Activated naive CD8-positive, alpha-beta T cell treated with anti-CD3 and anti-CD28 coated beads for 36 hours (primary cell): ENCODE results near the gene KLHDC8B. TPM values are rescaled to one million over a fixed set of nuclear protein-coding genes. Genes with fewer than 3 reads are reported as not detected.

Experiments
- DNase-seq: peaks from one replicate; pipeline ENCODE4 v3.0.0; 2021
- H3K27ac Mint-ChIP-seq: one replicate; pipeline ENCODE4 v1.8.0; 2022; ENCODE audit warnings: mild to moderate bottlenecking, moderate library complexity, mixed read lengths
- H3K27me3 Mint-ChIP-seq: one replicate; pipeline ENCODE4 v1.8.0; 2022; ENCODE audit warnings: mild to moderate bottlenecking, mixed read lengths
- H3K36me3 Mint-ChIP-seq: one replicate; pipeline ENCODE4 v1.8.0; 2021; ENCODE audit warnings: mild to moderate bottlenecking, mixed read lengths
- H3K4me1 Mint-ChIP-seq: one replicate; pipeline ENCODE4 v1.8.0; 2021; ENCODE audit warnings: mixed read lengths
- H3K4me3 Mint-ChIP-seq: one replicate; pipeline ENCODE4 v1.8.0; 2022; ENCODE audit warnings: mild to moderate bottlenecking, moderate library complexity, mixed read lengths
- H3K9me3 Mint-ChIP-seq: one replicate; pipeline ENCODE4 v1.8.0; 2022; ENCODE audit warnings: mixed read lengths
- total RNA-seq, 2 experiments: library from RNA; stranded (reverse); gene quantifications; one replicate each; pipeline ENCODE4 v1.2.3, GENCODE V29; 2021

KLHDC8B gene
- total RNA-seq, 2 experiments from 2014 or later: 3.4 TPM

DNA sequence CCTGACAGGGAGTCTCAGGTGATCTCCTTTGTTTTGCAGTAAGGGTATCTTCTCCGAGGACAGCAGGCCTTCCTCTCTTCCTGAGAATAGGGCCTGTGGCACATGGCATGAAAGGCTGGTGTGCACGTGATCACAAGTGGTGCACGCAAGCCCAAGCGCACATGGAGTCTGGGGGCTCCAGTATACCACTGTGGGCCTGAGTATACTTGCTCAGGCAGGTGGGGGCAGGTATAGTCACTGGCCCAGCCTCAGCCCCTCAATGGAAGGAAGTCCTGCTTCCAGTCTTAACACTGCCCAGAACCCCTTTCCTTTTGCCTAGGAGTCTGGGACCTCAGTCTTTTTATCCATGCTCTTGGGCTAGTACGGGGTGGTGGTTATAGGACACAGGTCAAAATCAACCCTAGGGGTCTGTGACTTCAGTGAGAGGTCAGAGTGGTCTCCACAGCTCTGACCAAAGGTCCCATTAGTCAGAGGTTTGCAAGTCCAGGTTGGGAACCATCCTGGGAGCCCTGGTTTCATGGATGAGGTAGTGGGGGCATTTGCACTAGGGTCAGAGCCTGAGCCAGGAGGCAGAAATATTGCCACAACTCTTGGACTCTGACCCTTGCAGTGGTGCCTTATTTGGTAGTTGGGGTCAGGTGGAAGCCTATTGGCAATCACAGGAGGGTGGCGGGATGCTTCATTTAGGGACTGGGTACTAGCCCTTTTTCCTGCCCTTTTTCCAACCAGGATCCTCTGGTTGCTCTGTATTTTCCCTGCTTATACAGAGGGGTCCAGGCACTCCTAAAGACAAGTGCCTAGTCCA, 4.4 kb upstream of the KLHDC8B start:
- no peak for DNase-seq
- peaks cover 35% of the 10 kb centered on the region for H3K4me1 Mint-ChIP-seq
- H3K9me3 Mint-ChIP-seq: no peaks in the 10 kb centered on the region
- H3K36me3 Mint-ChIP-seq: peaks cover 27% of the 10 kb centered on the region
- no peaks in the 10 kb centered on the region for H3K27me3 Mint-ChIP-seq
- peak overlapping the region; percentile 85 for H3K4me3 Mint-ChIP-seq
- peak overlapping the region; percentile 88 for H3K27ac Mint-ChIP-seq

DNA sequence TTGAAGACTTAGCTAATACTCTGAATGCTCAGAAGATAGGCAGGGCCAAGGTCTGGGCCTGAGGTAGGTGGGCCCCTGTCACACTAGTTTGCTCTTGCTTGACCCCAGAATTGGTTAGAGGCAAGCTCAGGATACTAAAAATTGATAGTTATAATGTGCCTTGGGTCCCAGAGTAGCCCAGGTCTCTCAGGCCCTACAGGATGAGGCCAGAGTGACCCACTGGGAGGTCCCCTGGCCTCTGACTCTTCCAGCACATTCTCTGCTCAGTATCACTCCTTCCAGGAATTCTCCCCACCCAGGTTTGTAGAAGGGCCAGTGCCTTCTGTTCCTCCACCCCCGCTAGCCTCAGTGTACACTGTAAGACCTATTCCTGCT, 667 bp upstream of the KLHDC8B start:
- Mint-ChIP-seq H3K4me1 (peaks cover 26% of the 10 kb centered on the region), H3K27ac (peak overlapping the region; percentile 54), H3K9me3 (no peaks in the 10 kb centered on the region), H3K27me3 (no peaks in the 10 kb centered on the region), H3K4me3 (peak overlapping the region; percentile 81), H3K36me3 (peaks cover 2% of the 10 kb centered on the region)
- DNase-seq: no peak

DNA sequence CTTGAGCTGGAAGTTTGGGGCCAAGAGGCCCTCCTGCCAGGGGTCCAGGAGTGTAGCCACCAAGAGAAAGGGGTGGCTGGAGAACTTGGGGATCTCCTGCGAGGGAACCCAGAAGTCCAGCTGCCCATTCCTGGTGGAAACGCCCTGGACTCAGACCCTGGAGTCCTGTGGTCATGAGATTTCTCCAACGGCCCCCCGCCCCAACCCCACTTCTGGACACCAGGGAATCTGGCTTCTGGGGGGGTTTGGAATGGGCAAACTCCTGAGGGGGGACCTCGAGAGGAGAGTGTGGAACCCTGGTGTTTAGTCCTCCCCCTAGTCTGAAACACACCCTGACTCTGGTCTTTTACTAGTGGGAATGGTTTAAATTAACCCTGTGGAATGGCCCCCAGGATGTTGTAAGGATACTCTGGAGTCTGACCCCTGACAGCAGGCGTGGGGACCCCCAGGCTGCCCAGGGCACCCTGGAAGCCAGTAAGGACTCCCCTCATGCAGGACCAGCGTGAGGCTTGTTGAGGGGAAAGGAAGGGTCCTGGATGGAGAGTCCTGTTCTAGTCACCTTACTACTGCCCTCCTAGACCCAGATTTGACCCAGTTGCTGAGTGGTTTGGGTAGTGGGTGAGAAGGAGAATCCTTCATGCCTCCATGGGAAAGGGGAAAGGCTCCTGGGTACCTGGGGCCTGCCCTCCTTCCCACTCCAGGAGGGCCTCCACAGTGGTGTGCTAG, 540 bp downstream of the KLHDC8B start:
- Mint-ChIP-seq H3K9me3 (no peaks in the 10 kb centered on the region), H3K4me1 (peaks cover 19% of the 10 kb centered on the region), H3K27me3 (no peaks in the 10 kb centered on the region), H3K36me3 (no peaks in the 10 kb centered on the region), H3K4me3 (no peak overlapping the region), H3K27ac (no peak overlapping the region)
- no peak for DNase-seq

DNA sequence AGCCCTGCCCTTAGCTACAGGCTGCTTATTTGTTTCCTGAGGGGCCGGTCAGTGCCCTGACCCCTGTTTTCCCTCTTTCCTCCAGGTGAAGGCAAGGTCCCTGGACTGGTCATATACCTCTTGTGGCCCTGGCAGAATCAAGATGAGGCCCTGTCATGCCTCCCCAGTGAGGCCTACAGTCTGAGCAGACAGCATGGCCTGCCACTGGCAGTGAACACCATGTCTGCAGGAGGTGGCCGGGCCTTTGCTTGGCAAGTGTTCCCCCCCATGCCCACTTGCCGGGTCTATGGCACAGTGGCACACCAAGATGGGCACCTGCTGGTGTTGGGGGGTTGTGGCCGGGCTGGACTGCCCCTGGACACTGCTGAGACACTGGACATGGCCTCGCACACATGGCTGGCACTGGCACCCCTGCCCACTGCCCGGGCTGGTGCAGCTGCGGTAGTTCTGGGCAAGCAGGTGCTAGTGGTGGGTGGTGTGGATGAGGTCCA, 1.2 kb downstream of the KLHDC8B start:
- H3K36me3 Mint-ChIP-seq: no peaks in the 10 kb centered on the region
- DNase-seq: no peak
- no peaks in the 10 kb centered on the region for H3K27me3 Mint-ChIP-seq
- H3K9me3 Mint-ChIP-seq: no peaks in the 10 kb centered on the region
- no peak overlapping the region for H3K4me3 Mint-ChIP-seq
- no peak overlapping the region for H3K27ac Mint-ChIP-seq
- peaks cover 18% of the 10 kb centered on the region for H3K4me1 Mint-ChIP-seq

DNA sequence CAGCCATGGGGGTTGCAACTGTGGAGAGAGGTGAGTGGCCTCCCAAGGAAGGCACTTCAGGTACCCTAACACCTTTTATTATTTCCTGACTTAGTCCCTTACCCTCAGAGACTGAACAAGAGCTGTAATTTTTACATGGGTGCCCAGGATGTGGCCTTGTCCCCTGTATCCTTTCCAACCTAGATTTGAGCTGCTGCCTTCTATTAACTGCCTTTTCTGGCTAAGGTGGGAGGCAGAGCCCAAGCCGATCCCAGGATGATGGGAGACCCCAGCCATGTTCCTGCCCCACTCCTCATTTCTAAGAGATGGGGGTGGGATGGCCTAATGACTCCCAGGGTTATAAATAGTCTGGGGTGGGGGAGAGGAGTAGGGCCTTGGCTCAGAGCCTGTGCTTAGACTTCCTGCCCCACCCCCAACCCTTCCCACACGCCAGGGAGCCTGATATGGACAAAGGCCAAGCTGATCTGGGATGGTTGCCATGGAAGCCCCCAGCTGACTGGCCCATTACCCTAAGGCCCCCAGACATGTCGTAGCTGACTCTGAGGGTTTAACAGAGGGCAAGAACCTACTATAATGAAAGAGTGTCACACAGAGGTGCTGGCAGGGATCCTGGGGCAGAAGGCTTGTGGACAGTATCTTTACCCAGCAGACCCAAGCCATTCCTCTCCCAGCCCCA, 1.9 kb downstream of the KLHDC8B start:
- no peaks in the 10 kb centered on the region for H3K36me3 Mint-ChIP-seq
- H3K27ac Mint-ChIP-seq: no peak overlapping the region
- H3K4me1 Mint-ChIP-seq: peaks cover 18% of the 10 kb centered on the region
- H3K4me3 Mint-ChIP-seq: no peak overlapping the region
- no peaks in the 10 kb centered on the region for H3K9me3 Mint-ChIP-seq
- DNase-seq: no peak
- H3K27me3 Mint-ChIP-seq: no peaks in the 10 kb centered on the region

DNA sequence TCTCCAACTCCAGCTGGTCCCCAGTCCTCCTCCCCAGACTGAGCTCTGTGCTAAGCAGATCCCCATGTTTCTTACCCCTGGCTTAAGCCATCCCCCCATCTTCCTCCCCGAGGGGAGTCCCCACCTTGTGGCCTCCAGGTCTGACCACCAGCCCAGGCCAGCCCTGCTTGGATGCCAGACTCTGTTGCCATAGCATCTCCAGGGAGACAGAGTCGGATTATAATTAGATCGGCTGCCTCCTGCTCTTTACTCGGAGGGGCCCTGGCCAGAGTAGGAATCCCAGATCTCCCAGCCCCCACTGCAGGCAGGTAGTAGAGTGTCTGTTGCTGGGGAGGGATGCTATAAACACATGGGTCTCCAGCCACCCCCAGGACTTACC, 2.4 kb downstream of the KLHDC8B start:
- Mint-ChIP-seq H3K4me1 (peaks cover 18% of the 10 kb centered on the region), H3K27ac (no peak overlapping the region)

DNA sequence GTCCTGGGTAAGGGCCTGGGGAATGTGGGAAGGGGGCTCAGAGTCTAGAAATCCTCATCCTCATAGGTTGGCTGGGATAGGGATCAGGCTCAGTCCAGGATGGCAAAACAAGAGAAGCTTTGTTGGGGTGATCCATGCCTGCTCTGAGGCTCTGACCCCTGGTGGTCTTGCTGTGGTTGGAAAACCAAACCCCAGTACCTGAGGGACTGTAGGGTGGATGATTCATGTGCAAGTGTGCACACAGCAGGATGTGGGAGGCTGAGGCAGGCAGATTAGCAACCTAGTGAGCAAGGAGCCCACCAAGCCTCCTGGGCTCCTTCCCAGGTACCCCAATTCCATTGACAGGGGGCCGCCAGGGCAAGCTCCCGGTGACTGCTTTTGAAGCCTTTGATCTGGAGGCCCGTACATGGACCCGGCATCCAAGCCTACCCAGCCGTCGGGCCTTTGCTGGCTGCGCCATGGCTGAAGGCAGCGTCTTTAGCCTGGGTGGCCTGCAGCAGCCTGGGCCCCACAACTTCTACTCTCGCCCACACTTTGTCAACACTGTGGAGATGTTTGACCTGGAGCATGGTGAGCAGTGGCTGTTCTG, 3.1 kb downstream of the KLHDC8B start:
- Mint-ChIP-seq H3K4me3 (no peak overlapping the region), H3K9me3 (no peaks in the 10 kb centered on the region), H3K27me3 (peaks cover 4% of the 10 kb centered on the region), H3K36me3 (no peaks in the 10 kb centered on the region), H3K27ac (no peak overlapping the region), H3K4me1 (peaks cover 18% of the 10 kb centered on the region)
- no peak for DNase-seq

More for the DNA sequence above, 2.4 kb downstream of the KLHDC8B start:
- no peaks in the 10 kb centered on the region for H3K36me3 Mint-ChIP-seq
- no peak for DNase-seq
- no peaks in the 10 kb centered on the region for H3K9me3 Mint-ChIP-seq
- no peak overlapping the region for H3K4me3 Mint-ChIP-seq
- H3K27me3 Mint-ChIP-seq: no peaks in the 10 kb centered on the region

DNA sequence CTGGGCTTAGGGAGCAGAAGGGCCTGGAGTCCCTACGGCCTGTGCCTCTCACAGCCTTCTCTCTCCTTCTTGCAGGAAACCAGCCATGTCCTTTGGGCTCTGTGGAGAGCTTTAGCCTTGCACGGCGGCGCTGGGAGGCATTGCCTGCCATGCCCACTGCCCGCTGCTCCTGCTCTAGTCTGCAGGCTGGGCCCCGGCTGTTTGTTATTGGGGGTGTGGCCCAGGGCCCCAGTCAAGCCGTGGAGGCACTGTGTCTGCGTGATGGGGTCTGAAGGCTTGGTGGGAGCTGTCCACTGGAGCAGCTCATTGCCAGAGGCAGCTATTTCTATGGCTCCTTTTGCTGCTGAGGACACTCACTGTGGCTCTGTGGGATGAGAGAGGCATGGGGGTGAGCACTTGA, 4.1 kb downstream of the KLHDC8B start:
- DNase-seq: no peak
- no peak overlapping the region for H3K27ac Mint-ChIP-seq
- H3K4me3 Mint-ChIP-seq: no peak overlapping the region
- no peaks in the 10 kb centered on the region for H3K9me3 Mint-ChIP-seq
- H3K27me3 Mint-ChIP-seq: peaks cover 4% of the 10 kb centered on the region
- peaks cover 15% of the 10 kb centered on the region for H3K4me1 Mint-ChIP-seq
- no peaks in the 10 kb centered on the region for H3K36me3 Mint-ChIP-seq

DNA sequence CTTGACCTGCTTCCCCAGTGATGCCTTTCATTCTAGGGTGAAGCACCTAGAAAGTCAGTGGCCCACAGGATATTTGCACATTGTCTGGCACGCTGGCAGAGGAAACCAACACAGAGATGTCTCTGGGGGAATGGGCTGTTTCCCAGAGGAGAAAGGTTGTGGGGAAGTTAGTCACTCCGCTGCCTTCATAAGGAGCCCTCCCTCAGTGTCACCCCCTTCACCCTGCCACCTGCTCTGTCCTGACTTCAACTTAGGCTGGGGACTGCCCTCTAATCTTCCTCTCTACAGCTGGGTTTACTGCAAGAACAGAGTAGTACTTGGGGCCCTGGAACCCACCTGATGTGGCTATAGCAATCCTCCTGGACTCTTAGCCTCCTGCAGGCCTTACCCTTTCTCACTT, 5.7 kb downstream of the KLHDC8B start:
- Mint-ChIP-seq H3K27ac (no peak overlapping the region), H3K27me3 (peaks cover 4% of the 10 kb centered on the region), H3K4me3 (no peak overlapping the region), H3K36me3 (no peaks in the 10 kb centered on the region), H3K9me3 (no peaks in the 10 kb centered on the region), H3K4me1 (peaks cover 7% of the 10 kb centered on the region)
- DNase-seq: no peak

DNA sequence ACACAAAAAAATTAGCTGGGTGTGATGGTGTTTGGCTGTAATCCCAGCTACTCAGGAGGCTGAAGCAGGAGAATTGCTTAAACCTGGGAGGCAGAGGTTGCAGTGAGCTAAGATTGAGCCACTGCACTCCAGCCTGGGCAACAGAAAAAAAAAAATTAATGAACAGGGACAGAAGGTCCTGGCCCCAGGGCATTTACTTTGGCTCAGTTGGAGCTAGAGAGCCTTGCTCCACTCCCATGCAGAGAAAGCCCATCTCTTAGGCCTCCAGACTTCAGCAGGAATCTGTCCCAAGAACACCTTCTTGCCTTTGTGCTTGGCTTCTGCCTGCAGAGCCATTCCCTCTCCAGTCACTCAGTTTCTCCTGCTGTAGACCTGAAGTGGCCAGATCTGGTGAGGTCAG, 8.7 kb downstream of the KLHDC8B start:
- Mint-ChIP-seq H3K27me3 (peaks cover 4% of the 10 kb centered on the region), H3K27ac (no peak overlapping the region), H3K4me1 (no peaks in the 10 kb centered on the region), H3K9me3 (no peaks in the 10 kb centered on the region), H3K4me3 (no peak overlapping the region), H3K36me3 (no peaks in the 10 kb centered on the region)
- DNase-seq: no peak

DNA sequence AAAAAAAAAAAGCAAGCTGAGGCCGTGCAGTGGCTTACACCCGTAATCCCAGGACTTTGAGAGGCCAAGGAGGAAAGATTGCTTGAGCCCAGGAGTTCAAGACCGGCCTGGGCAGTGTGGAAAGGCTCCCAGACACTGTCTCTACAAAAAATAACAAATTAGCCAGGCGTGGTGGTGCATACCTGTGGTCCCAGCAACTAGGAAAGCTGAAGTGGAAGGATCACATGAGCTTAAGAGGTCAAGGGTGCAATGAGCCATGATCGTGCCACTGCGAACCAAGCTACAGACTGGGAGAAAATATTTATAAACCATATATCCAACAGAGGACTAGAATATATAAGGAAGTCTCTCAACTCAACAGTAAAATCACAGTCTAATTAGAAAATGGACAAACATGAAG, 10.0 kb downstream of the KLHDC8B start:
- no peaks in the 10 kb centered on the region for H3K36me3 Mint-ChIP-seq
- no peak overlapping the region for H3K4me3 Mint-ChIP-seq
- no peak for DNase-seq
- peaks cover 4% of the 10 kb centered on the region for H3K27me3 Mint-ChIP-seq
- H3K9me3 Mint-ChIP-seq: no peaks in the 10 kb centered on the region
- H3K4me1 Mint-ChIP-seq: no peaks in the 10 kb centered on the region
- H3K27ac Mint-ChIP-seq: no peak overlapping the region

DNA sequence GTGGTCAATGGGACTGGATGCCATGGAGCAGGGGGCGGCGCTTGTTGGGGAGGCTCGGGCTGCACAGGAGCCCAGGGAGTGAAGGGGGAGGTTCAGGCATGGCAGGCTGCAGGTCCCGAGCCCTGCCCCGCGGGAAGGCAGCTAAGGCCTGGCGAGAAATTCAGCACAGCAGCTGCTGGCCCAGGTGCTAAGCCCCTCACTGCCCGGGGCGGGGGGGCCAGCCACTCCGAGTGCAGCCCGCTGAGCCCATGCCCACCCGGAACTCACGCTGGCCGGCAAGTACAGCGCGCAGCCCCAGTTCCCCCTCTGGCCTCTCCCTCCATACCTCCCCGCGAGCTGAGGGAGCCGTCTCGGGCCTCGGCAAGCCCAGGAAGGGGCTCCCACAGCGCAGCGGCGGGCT, 11.3 kb downstream of the KLHDC8B start:
- Mint-ChIP-seq H3K36me3 (no peaks in the 10 kb centered on the region), H3K27me3 (peaks cover 4% of the 10 kb centered on the region), H3K4me3 (no peak overlapping the region), H3K9me3 (no peaks in the 10 kb centered on the region), H3K4me1 (no peaks in the 10 kb centered on the region), H3K27ac (no peak overlapping the region)
- DNase-seq: no peak

DNA sequence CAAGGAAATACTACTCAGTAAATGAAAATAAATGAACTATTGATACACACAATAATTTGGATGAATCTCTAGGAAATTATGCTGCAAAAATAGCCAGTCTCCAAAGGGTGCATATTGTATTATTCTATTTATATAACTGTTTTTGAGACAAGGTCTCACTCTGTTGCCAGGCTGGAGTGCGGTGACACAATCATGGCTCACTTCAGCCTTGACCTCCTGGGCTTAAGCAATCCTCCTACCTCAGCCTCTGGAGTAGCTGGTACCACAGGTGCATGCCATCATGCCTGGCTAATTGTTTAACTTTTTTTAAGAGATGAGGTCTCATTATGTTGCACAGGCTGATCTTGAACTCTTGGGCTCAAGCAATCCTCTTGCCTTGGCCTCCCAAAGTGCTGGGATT, 12.5 kb downstream of the KLHDC8B start:
- Mint-ChIP-seq H3K4me1 (no peaks in the 10 kb centered on the region), H3K9me3 (no peaks in the 10 kb centered on the region), H3K27ac (no peak overlapping the region), H3K4me3 (no peak overlapping the region), H3K36me3 (no peaks in the 10 kb centered on the region), H3K27me3 (peaks cover 3% of the 10 kb centered on the region)
- DNase-seq: no peak

DNA sequence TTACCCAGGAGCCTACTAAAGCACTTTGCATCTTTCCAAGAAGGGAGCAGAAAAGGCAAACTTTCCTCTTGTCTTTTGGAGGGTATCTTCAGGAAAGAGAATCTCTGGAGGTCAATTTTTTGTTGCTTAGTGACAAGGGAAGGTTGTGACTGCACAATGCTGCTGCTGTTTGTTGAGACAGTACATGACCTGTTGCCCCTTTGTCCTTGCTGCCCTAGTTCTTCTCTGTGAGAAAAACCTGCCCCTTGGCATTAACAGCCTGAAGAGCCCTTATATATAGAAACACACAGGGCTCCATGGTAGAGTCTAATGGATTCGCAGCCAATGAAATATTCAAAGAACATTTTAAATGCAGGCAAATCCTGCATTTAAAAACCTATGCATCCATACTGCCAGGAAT, 20.3 kb downstream of the KLHDC8B start:
- H3K4me3 Mint-ChIP-seq: no peak overlapping the region
- H3K4me1 Mint-ChIP-seq: no peaks in the 10 kb centered on the region
- H3K27me3 Mint-ChIP-seq: peaks cover 4% of the 10 kb centered on the region
- no peaks in the 10 kb centered on the region for H3K9me3 Mint-ChIP-seq
- no peak overlapping the region for H3K27ac Mint-ChIP-seq
- DNase-seq: no peak
- H3K36me3 Mint-ChIP-seq: no peaks in the 10 kb centered on the region

DNA sequence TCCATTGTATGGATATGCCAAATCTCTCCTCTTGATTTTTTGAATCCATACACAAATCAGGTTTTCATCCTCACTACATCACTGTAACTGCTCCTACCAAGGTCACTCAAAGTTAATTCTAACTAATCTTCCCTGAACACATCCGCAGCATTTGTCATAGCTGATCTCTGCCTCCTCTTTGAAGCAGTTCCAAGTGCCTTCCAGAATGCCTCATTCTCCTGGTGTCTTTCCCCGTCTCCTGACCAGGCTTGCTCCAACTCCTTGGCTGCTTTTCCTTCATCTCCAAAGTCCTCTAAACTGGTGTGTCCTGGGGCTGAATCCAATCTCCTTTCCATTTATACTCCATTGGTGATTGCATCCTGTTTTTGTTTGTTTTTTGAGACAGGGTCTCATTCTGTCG, 26.8 kb downstream of the KLHDC8B start:
- no peaks in the 10 kb centered on the region for H3K36me3 Mint-ChIP-seq
- H3K9me3 Mint-ChIP-seq: no peaks in the 10 kb centered on the region
- no peak for DNase-seq
- H3K27me3 Mint-ChIP-seq: peaks cover 27% of the 10 kb centered on the region
- H3K27ac Mint-ChIP-seq: no peak overlapping the region
- H3K4me3 Mint-ChIP-seq: no peak overlapping the region
- H3K4me1 Mint-ChIP-seq: no peaks in the 10 kb centered on the region
